ENCODE measurements around the gene MEGF8.

Gene MEGF8

DNA sequence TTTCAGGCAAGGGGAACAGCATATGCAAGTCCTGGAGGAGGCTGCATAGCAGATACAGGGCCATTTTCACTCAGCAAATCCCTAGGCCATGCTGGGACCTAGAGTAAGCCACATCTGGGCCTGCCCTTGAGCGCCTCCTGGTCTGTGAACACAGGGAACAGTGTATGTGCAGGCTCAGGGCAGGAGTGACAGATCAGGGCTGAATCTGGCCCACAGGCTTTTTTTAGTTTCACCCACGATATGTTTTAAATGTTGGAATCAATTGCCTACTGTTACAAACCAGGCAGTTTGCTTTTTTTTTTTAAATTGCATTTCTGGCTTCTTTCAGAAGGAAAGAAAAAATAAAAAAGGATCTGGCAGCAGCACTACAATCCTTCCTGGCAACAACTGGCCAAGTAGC is 13.8 kb upstream of the MEGF8 start:
- no peak for DNase-seq (ENCODE audit: low spot score)
- TF ChIP-seq, protein P1, sequence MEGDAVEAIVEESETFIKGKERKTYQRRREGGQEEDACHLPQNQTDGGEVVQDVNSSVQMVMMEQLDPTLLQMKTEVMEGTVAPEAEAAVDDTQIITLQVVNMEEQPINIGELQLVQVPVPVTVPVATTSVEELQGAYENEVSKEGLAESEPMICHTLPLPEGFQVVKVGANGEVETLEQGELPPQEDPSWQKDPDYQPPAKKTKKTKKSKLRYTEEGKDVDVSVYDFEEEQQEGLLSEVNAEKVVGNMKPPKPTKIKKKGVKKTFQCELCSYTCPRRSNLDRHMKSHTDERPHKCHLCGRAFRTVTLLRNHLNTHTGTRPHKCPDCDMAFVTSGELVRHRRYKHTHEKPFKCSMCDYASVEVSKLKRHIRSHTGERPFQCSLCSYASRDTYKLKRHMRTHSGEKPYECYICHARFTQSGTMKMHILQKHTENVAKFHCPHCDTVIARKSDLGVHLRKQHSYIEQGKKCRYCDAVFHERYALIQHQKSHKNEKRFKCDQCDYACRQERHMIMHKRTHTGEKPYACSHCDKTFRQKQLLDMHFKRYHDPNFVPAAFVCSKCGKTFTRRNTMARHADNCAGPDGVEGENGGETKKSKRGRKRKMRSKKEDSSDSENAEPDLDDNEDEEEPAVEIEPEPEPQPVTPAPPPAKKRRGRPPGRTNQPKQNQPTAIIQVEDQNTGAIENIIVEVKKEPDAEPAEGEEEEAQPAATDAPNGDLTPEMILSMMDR (IDR thresholded peaks at IDR 0.05; ENCODE audit: extremely low read depth, missing control alignments), result no peak

DNA sequence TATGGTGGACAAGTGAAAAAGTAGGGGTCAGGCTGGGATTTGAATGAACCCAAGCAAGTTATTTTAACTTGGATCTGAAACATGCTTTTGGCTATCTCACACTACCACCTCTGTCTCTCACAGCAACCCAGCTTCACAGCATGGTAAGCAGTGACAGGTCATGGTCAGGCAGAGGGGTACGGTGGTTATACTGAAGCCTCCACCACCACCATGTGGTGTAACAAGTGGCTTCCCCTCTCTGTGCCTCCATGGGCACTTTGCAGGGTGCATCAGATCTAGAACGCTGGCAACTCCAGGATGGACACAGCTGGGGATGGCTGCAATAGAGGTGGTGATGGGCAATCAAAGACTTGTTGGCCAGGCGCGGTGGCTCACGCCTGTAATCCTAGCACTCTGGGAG is 13.1 kb upstream of the MEGF8 start:
- TF ChIP-seq, protein P1 (IDR thresholded peaks at IDR 0.05; ENCODE audit: extremely low read depth, missing control alignments), result no peak
- no peak for DNase-seq (ENCODE audit: low spot score)

- peak; percentile 81 for DNase-seq (ENCODE audit: low spot score)
- TF ChIP-seq, protein P1 (IDR thresholded peaks at IDR 0.05; ENCODE audit: extremely low read depth, missing control alignments), result no peak
Observed at GRCh38 chr19:42313096-42313839, 12.2 kb upstream of the MEGF8 start, which contains the start of gene TMEM145. Gene TMEM145, plus strand, starts transcription at chr19:42313309. Its CDS starts 68 bp downstream, at chr19:42313377.

- TF ChIP-seq, protein P1 (IDR thresholded peaks at IDR 0.05; ENCODE audit: extremely low read depth, missing control alignments), result no peak
- no peak for DNase-seq (ENCODE audit: low spot score)
Observed at GRCh38 chr19:42313840-42314755, 11.3 kb upstream of the MEGF8 start.

DNA sequence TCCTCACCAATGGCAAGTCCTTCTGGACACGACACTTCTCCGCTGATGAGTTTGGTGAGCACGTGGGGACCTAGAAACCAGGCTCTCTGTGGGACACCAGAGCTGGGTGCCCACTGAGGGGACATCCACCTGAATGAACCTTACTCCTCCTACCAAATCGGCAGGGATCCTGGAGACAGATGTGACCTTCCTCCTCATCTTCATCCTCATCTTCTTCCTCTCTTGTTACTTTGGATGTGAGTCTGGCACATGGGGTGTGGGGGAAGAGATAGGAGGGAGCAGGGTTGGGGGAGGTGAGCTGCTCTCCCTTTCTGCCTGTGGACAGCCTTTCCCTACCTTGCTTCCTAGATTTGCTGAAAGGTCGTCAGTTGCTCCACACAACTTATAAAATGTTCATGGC is 10.4 kb upstream of the MEGF8 start:
- DNase-seq (ENCODE audit: low spot score), result no peak
- TF ChIP-seq, protein P1 (IDR thresholded peaks at IDR 0.05; ENCODE audit: extremely low read depth, missing control alignments), result no peak

DNA sequence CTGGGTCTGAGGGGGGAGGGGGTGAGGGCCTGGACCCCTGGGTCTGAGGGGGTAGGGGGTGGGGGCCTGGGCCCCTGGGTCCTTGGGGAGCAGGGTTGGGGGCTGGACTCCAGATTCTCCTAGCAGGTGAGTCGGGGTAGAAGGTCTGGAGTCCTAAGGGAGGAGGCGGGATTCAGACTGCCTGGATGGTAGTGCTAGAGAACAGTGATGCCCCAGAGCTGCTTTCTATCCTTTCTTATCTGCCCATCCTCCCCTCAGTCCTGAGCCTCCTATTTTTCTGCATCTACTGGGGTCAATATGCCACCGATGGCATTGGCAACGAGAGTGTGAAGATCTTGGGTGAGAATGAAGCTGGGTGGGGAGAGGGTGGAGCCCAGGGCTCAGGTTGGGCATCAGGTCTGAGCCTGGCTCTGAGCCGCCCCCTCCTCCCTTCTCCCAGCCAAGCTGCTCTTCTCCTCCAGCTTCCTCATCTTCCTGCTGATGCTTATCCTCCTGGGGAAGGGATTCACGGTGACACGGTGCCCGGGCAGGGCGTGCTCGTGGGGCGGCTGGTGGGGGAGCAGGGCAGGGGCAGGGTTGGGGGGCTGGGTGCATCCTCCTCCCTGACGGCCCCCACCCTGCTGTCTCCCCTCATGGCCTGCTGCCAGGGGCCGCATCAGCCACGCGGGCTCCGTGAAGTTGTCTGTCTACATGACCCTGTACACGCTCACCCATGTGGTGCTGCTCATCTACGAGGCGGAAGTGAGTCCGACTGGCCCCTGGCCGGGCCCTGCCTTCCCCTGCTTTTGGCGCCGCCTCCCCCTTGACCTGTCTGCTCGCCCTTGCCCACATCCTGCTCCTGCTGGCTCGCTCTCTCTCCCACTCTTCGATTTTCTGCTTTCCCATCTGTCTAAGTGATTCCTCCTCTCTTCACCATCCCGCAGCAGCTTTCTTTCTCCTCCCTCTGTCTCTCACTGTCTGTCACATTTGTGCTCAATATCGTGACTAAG is 8.9 kb upstream of the MEGF8 start:
- peak; percentile 88 for DNase-seq (ENCODE audit: low spot score)

More for the DNA sequence above, 8.9 kb upstream of the MEGF8 start:
- TF ChIP-seq, protein P1 (IDR thresholded peaks at IDR 0.05; ENCODE audit: extremely low read depth, missing control alignments), result no peak

Data from GM20000 (cell line).